Erythroblast (primary cell): ENCODE results near the gene CGNL1.

ENCODE experiments used
- GATA1 ChIP-seq: IDR thresholded peaks from 2 replicates; pipeline ENCODE4 v1.6.1; 2011; ENCODE audit warnings: low read depth, mild to moderate bottlenecking, control low read depth, low read length, moderate library complexity
- POLR2A ChIP-seq: IDR thresholded peaks from 2 replicates; pipeline ENCODE4 v1.6.1; 2011; ENCODE audit warnings: mild to moderate bottlenecking, low read length

- TF ChIP-seq POLR2A (no peak), GATA1 (no peak)
These were observed 213.4 kb downstream of the CGNL1 start for GRCh38 chr15:57589754-57590153.
